ENCODE results near the gene GNAO1.

- TF ChIP-seq CTCF (IDR thresholded peaks at IDR 0.05) (no peak), POLR2A (IDR thresholded peaks at IDR 0.05) (no peak), POLR2AphosphoS5 (IDR thresholded peaks at IDR 0.05) (no peak)
These were observed 143.5 kb downstream of the GNAO1 start for GRCh38 chr16:56334761-56335160.
